Gastroesophageal sphincter (tissue), 4 donors: ENCODE data around the gene CYTL1. TPM values are rescaled to one million over a fixed set of nuclear protein-coding genes. Genes with fewer than 3 reads are reported as not detected.
A peak's percentile ranks its signal among the peaks of the same experiment; 100 is the strongest.

Source experiments
- ATAC-seq: fragments of 150-250 bp; one replicate; pipeline ENCODE4 v1.9.1; 2016; ENCODE audit warnings: mild to moderate bottlenecking, moderate library complexity
- H3K27ac ChIP-seq, 4 donors: fragments of 200-600 bp; sonication (generic) in 3 of 4; 1 replicate in 3 of 4; 2 replicates in 1 of 4; pipeline ENCODE4 v1.5.1; 2016 to 2019
- H3K27me3 ChIP-seq: fragments of 200-600 bp; sonication (generic); one replicate; pipeline ENCODE4 v1.5.1; 2019
- H3K36me3 ChIP-seq, 2 donors: fragments of 200-600 bp; sonication (generic); one replicate each; pipeline ENCODE4 v1.5.1; 2019; ENCODE audit warnings: control low read depth in 1 of 2
- H3K4me1 ChIP-seq, 3 donors: fragments of 200-600 bp; sonication (generic); 1 replicate in 2 of 3; 2 replicates in 1 of 3; pipeline ENCODE4 v1.5.1; 2016 to 2019; ENCODE audit warnings: control low read depth in 2 of 3
- H3K4me3 ChIP-seq, 2 donors: fragments of 200-600 bp; sonication (generic); one replicate each; pipeline ENCODE4 v1.5.1; 2019; ENCODE audit warnings: mild to moderate bottlenecking in 1 of 2, moderate library complexity in 1 of 2
- H3K9me3 ChIP-seq, 3 donors: fragments of 200-600 bp; sonication (generic); one replicate each; pipeline ENCODE4 v1.5.1; 2017 to 2019; ENCODE audit warnings: control low read depth in 2 of 3
- EP300 ChIP-seq: sonication (generic); formaldehyde crosslinking; IDR thresholded peaks from one replicate; pipeline ENCODE4 v1.6.1; 2017; ENCODE audit warnings: antibody characterized with exemption, mild to moderate bottlenecking
- POLR2A ChIP-seq, 2 donors: fragments of 450-650 bp; IDR thresholded peaks; one replicate each; pipeline ENCODE4 v1.6.1; 2017; ENCODE audit warnings: antibody characterized with exemption in 2 of 2, mild to moderate bottlenecking in 2 of 2, moderate library complexity in 1 of 2
- POLR2AphosphoS5 ChIP-seq: sonication (generic); formaldehyde crosslinking; IDR thresholded peaks from one replicate; pipeline ENCODE4 v1.6.1; 2017; ENCODE audit warnings: antibody characterized with exemption
- WGBS, 2 donors: methylation state at CpG; one replicate each; pipeline ENCODE4 v1.1.5; 2018; ENCODE audit warnings: low coverage in 1 of 2; 5-methylcytosine and 5-hydroxymethylcytosine counted together
- total RNA-seq, 4 donors: library from RNA; depleted of rRNA; stranded (reverse); fragments of >200 nt; gene quantifications; one replicate each; pipeline ENCODE4 v1.1.0, GENCODE V29; 2016
- TF ChIP-seq, protein P1 (sequence below), 4 experiments: fragments of 200-600 bp in 2 of 4; fragments of 450-650 bp in 2 of 4; sonication (generic) in 1 of 4; IDR thresholded peaks; one replicate each; pipeline ENCODE4 v1.5.1; 2017 to 2019; ENCODE audit warnings: antibody characterized with exemption in 4 of 4, mild to moderate bottlenecking in 2 of 4, moderate library complexity in 2 of 4

CYTL1 gene
- total RNA-seq, 4 donors from 2014 or later: 1.4 to 5.0 (median 2.3) TPM

DNA sequence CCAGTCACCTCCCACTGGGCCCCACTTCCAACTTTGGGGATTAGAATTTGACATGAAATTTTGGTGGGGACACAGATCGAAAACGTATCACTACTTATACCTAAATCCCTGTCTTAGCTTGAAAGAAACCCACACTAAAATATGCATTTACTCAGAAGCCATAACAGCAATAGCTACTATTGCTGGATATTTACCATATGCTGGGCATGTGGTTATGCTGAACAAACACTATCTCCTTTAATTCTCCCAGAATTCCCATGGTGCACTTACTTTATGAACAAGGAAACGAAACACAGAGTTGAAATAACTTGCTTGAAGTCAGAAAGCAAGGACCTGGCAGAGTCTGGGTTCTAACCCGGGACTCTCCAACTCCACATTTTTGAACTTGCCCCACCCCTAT, 39.3 kb downstream of the CYTL1 start:
- Histone ChIP-seq H3K27me3 (no peaks in the 10 kb centered on the region), H3K36me3 (no peaks in the 10 kb centered on the region), H3K4me3 (no peak overlapping the region), H3K9me3 (no peaks in the 10 kb centered on the region), H3K4me1 (no peaks in the 10 kb centered on the region), H3K27ac (no peak overlapping the region)
- 70 to 87% methylated on average over 4 of the region's 4 CpGs for WGBS, 2 donors
- TF ChIP-seq EP300 (no peak), POLR2A (IDR thresholded peaks at IDR 0.05) (no peak), POLR2AphosphoS5 (no peak)
- TF ChIP-seq, protein P1, sequence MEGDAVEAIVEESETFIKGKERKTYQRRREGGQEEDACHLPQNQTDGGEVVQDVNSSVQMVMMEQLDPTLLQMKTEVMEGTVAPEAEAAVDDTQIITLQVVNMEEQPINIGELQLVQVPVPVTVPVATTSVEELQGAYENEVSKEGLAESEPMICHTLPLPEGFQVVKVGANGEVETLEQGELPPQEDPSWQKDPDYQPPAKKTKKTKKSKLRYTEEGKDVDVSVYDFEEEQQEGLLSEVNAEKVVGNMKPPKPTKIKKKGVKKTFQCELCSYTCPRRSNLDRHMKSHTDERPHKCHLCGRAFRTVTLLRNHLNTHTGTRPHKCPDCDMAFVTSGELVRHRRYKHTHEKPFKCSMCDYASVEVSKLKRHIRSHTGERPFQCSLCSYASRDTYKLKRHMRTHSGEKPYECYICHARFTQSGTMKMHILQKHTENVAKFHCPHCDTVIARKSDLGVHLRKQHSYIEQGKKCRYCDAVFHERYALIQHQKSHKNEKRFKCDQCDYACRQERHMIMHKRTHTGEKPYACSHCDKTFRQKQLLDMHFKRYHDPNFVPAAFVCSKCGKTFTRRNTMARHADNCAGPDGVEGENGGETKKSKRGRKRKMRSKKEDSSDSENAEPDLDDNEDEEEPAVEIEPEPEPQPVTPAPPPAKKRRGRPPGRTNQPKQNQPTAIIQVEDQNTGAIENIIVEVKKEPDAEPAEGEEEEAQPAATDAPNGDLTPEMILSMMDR (IDR thresholded peaks at IDR 0.05): no peak
- ATAC-seq: no peak

DNA sequence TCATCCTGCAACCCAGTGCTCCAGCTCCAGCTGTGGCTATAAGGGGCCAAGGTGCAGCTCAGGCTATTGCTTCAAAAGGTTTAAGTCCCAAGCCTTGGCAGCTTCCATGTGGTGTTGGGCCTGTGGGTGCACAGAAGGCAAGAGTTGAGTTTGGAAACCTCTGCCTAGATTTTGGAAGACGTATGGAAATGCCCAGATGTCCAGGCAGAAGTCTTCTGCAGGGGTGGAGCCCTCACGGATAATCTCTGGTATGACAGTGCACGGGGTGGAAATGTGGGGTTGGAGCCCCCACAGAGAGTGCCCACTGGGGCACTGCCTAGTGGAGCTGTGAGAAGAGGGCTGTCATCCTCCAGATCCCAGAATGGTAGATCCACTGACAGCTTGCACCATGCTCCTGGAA, 44.5 kb downstream of the CYTL1 start:
- WGBS, 2 donors: 40% methylated on average over 1 of the region's 3 CpGs; no CpG with 5 or more reads in 1 of the 2 donors
- TF ChIP-seq, protein P1 (IDR thresholded peaks at IDR 0.05): no peak
- no peak for TF ChIP-seq POLR2A (IDR thresholded peaks at IDR 0.05)
- TF ChIP-seq POLR2AphosphoS5: no peak
- no peak for TF ChIP-seq EP300
- Histone ChIP-seq H3K27ac (no peak overlapping the region), H3K4me1 (no peaks in the 10 kb centered on the region), H3K36me3 (no peaks in the 10 kb centered on the region), H3K9me3 (no peaks in the 10 kb centered on the region), H3K27me3 (no peaks in the 10 kb centered on the region), H3K4me3 (no peak overlapping the region)
- no peak for ATAC-seq

DNA sequence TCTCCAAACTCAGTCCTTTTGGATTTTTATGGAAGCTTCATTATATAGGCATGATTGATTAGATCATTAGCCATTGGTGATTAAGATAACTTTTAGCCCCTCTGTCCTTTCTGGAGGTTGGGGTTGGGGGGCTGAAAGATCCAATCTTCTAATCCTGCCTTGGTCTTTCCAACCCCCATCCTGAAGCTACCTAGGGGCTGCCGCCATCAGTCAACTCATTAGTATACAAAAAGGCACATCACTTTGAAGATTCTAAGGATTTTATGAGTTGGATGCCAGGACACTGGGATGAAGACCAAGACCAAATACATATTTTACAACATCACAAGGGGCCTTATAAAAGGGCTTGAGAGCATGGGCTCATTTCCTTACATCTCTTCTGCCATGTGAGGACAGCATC, 47.5 kb downstream of the CYTL1 start:
- no peak for ATAC-seq
- Histone ChIP-seq H3K27me3 (no peaks in the 10 kb centered on the region), H3K4me1 (no peaks in the 10 kb centered on the region), H3K36me3 (no peaks in the 10 kb centered on the region), H3K9me3 (no peaks in the 10 kb centered on the region), H3K4me3 (no peak overlapping the region), H3K27ac (no peak overlapping the region)
- 86 to 100% methylated on average over 1 of the region's 1 CpG for WGBS, 2 donors
- no peak for TF ChIP-seq POLR2A (IDR thresholded peaks at IDR 0.05)
- TF ChIP-seq, protein P1 (IDR thresholded peaks at IDR 0.05): no peak
- no peak for TF ChIP-seq EP300

DNA sequence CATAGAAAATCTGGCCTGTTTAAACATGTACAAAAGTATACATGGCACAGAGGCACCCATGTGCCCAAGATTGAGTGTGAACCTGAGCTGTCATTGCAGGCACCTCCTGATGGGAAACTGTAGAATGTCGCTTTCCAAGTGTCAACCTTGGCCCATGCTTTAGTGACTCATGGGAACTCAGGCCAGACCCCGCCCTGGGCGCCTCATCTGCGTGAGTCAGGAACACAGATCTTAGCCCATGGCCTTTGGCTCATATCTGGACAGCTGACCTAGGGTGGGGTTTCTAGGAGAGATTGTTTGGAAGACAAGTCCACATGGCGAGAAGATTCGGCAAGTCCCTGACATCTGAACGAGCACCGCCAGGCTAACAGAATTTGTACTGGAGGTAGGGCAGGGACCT, 50.0 kb downstream of the CYTL1 start:
- peak; percentile 96 for ATAC-seq
- H3K27ac ChIP-seq: peak overlapping the region in 1 of 4 donors; percentile 4

DNA sequence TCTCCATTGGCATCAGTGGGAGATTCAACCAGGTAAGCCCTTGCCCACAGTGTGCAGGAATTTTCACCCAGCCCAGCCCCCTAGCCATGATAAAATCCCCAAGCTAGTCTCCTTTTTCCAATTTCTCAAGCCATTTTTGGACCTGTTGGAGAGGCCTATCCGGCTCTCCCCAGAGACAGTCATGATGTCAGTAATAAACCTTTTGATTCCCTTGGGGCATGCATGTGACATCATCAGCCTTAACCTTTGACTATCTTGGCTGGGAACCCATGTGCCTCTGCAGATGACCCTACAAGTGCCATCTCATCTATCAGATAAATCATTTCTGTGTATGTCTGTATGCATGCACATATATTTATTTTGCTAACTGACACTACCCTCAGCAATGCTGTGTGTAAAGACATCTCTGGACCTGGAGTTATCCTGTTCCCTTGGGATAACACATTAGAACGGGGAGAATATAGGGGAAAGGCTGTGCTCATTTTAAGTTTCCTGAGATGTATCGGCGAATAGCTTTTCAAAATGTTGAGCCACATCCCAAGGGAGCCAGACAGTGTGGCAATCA, 51.0 kb downstream of the CYTL1 start:
- WGBS, 2 donors: 91% methylated on average over 4 of the region's 4 CpGs; no CpG with 5 or more reads in 1 of the 2 donors
- ATAC-seq: no peak

More for the DNA sequence above, 50.0 kb downstream of the CYTL1 start:
- H3K9me3 ChIP-seq: peaks cover 0 to 6% (median 0%) of the 10 kb centered on the region in 3 donors
- H3K36me3 ChIP-seq: no peaks in the 10 kb centered on the region
- H3K4me1 ChIP-seq: no peaks in the 10 kb centered on the region
- no peaks in the 10 kb centered on the region for H3K27me3 ChIP-seq
- TF ChIP-seq POLR2AphosphoS5 (peak; percentile 12), EP300 (no peak)
- TF ChIP-seq, protein P1 (IDR thresholded peaks at IDR 0.05): no peak
- 32 to 100% methylated on average over 1 to 4 of the region's 8 CpGs for WGBS, 2 donors
- H3K4me3 ChIP-seq: no peak overlapping the region

More for the DNA sequence above, 51.0 kb downstream of the CYTL1 start:
- H3K36me3 ChIP-seq: no peaks in the 10 kb centered on the region
- no peaks in the 10 kb centered on the region for H3K27me3 ChIP-seq
- H3K9me3 ChIP-seq: peaks cover 0 to 16% (median 0%) of the 10 kb centered on the region in 3 donors
- H3K27ac ChIP-seq: no peak overlapping the region
- no peak overlapping the region for H3K4me3 ChIP-seq
- no peak for TF ChIP-seq POLR2AphosphoS5
- TF ChIP-seq, protein P1 (IDR thresholded peaks at IDR 0.05): no peak
- no peak for TF ChIP-seq EP300
- TF ChIP-seq POLR2A (IDR thresholded peaks at IDR 0.05): no peak
- H3K4me1 ChIP-seq: no peaks in the 10 kb centered on the region
